Breast epithelium (tissue), 3 donors: Measurements from ENCODE around the gene RPH3AL.

ENCODE experiments used
- CTCF ChIP-seq, 3 donors: fragments of 450-650 bp; IDR thresholded peaks; one replicate each; pipeline ENCODE4 v1.5.1; 2016 to 2017; ENCODE audit warnings: antibody characterized with exemption in 3 of 3, mild to moderate bottlenecking in 3 of 3, moderate library complexity in 3 of 3
- POLR2A ChIP-seq: fragments of 450-650 bp; IDR thresholded peaks from one replicate; pipeline ENCODE4 v1.6.1; 2016; ENCODE audit warnings: antibody characterized with exemption, mild to moderate bottlenecking, moderate library complexity

- TF ChIP-seq CTCF (IDR thresholded peaks at IDR 0.05) (no peak), POLR2A (no peak)
Measured at GRCh38 chr17:303168-303567, 49.4 kb downstream of the RPH3AL start.
